ENCODE data around the gene DPPA4.

Gene DPPA4

DNA sequence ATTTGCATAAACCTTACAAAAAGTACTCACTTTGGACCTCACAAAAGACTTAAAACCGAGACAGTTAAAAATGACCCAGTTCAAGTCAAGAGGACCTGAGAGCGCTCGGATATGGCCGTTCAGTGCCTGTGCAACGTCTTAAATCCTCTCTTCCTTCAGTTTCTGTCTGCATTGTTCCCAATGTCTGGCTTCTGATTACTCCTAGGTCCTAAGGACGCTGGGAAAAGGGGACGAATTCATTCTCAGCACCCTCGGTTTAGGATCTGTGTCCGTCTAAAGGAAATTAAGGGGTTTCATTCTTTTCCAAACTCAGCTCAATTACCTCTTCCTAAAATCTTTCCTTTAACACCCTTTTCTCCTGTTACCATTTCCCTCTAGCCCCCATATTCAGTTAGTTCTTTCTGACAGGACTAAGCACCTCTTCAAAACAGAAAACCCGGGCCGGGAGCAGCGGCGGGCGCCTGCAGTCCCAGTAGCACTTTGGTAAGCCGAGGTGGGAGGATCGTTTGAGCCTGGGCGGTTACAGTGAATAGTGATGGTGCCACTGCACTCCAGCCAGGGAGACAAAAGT is 970 bp downstream of the DPPA4 start:
- no peak for DNase-seq

GRCh38 chr3:109334572-109334971 is 2.8 kb downstream of the DPPA4 start:
- no peak for DNase-seq

- no peak for DNase-seq
These were observed 5.7 kb downstream of the DPPA4 start for GRCh38 chr3:109331692-109332091.

GRCh38 chr3:109330405-109330804 is 6.9 kb downstream of the DPPA4 start:
- DNase-seq: no peak

DNA sequence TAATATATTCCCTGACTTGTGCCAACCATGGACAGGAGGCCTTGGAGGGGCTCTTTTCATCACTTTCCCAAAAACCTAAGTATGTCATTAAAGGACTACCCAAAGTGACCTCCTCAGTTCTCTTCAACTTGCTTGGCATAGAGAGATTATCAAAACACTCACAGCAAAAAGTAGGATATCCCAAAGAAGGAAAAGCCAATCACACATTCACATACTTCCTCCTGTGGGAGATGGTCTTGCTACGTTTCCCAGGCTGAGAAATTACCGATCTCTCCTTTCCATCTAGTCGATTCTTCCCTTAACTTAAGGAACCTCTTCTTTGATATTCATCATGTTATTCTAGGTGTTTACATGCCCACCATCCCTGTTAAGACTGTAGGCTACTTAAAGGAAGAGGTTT is 9.1 kb downstream of the DPPA4 start:
- DNase-seq: no peak

GRCh38 chr3:109325657-109326056 is 11.7 kb downstream of the DPPA4 start:
- no peak for DNase-seq

GRCh38 chr3:109325109-109325508 is 12.2 kb downstream of the DPPA4 start:
- no peak for DNase-seq

DNA sequence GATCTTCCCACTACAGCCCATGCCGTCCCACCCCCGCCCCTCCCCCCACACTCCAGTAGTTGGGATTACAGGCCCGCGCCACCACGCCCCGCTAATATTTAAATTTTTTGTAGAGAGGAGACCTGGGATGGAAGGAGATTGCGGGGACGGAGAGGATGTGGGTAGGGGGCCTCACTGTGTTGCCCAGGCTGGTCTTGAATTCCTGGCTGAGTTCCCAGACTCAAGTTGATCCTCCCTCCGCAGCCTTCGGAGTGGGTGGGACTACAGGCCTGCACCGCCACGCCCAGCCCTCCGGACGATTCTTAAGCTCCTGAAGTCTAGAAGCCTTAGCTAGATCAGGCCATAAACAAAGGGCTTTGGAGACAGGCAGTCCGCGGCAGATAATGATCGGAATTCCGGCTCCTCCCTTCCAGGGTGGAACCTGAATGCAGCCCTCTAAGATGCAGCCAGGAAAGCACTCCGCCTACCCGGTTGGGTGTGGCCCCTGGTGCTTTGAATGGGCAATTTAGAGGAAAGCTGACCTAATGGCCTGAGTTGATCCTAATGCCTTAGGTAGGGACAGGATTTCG is 21.1 kb downstream of the DPPA4 start, which contains the start of gene DPPA2:
Gene DPPA2, minus strand, starts transcription at position 356 of the 569 bp plus-strand sequence. CDS start 1,975 bp downstream, outside the sequence.
- DNase-seq: no peak

GRCh38 chr3:109313061-109313460 is 24.3 kb downstream of the DPPA4 start:
- DNase-seq: peak in 1 of 2 experiments; percentile 53

DNA sequence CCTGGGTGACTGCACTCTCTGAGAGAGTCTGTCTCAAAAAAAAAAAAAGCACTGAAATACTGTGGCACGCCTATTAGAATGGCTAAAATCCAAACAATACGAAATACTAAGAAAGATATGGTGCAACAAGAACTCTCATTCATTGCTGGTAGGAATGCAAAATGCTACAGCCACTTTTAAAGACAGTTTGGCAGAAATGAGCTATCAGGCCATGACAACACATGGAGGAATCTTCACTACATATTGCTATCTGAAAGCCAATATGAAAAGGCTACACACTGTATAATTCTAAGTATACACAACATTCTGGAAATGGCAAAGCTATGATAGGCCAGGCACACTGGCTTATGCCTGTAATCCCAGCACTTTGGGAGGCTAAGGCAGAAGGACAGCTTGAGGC is 39.9 kb downstream of the DPPA4 start:
- no peak for DNase-seq

DNA sequence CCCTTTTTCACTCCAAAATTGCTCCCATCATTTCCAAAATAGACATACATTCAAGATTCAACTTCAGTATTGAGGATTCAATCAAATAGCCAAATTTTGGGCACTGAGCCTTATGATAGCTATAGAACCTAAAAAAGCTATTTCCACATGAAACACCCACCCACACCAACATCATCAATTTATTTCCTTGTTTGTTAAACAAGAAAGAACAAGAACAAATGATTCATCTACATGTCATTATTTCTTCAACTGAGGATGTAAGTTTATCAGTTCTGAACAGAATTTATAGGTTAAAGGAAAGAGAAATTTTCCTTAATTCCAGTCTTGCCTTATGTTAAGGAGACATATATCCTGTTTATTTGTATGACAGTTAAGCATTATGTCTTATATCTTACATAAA is 53.3 kb downstream of the DPPA4 start:
- no peak for DNase-seq

- no peak for DNase-seq
These were observed 58.8 kb downstream of the DPPA4 start for GRCh38 chr3:109278546-109278945.

DNA sequence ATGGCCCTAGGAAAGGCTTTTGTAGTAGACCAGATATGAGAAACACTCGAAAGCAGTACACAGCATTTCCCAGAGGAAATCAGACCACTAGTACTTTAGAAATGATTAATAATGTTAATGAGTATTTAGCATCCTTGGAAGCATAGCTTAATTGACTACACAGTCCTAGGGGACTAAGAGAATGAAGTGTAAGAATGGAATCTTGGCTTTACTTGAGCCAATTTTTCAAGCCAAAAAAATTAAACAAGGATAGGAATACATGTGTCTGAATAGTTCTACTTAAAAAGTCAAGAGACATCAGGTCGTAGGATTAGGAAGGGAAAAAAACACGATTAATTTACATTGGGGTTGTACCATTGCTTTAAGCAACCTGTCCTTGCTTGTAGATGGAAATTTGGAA is 59.2 kb downstream of the DPPA4 start:
- no peak for DNase-seq

Measured in NCI-H524 (cell line).